Ascending aorta (tissue), 2 donors: Measurements from ENCODE around the gene ULK4. TPM values are rescaled to one million over a fixed set of nuclear protein-coding genes. Genes with fewer than 3 reads are reported as not detected.
A peak's percentile ranks its signal among the peaks of the same experiment; 100 is the strongest.

Source experiments
- DNase-seq, 2 donors: peaks; one replicate each; pipeline ENCODE4 v3.0.0-alpha.2; 2019; ENCODE audit warnings: low spot score in 2 of 2
- H3K27ac ChIP-seq, 2 donors: fragments of 200-600 bp; sonication (generic); one replicate each; pipeline ENCODE4 v1.5.1; 2016 to 2017; ENCODE audit warnings: mild to moderate bottlenecking in 1 of 2
- H3K27me3 ChIP-seq: fragments of 200-600 bp; sonication (generic); one replicate; pipeline ENCODE4 v1.5.1; 2017
- H3K36me3 ChIP-seq, 2 donors: fragments of 200-600 bp; sonication (generic); one replicate each; pipeline ENCODE4 v1.5.1; 2016
- H3K4me1 ChIP-seq, 2 donors: fragments of 200-600 bp; sonication (generic); one replicate each; pipeline ENCODE4 v1.5.1; 2016 to 2017; ENCODE audit warnings: mild to moderate bottlenecking in 1 of 2
- H3K4me3 ChIP-seq, 2 donors: fragments of 200-600 bp; sonication (generic); one replicate each; pipeline ENCODE4 v1.5.1; 2016 to 2017; ENCODE audit warnings: mild to moderate bottlenecking in 1 of 2
- H3K9me3 ChIP-seq, 2 donors: fragments of 200-600 bp; sonication (generic); one replicate each; pipeline ENCODE4 v1.5.1; 2016
- CTCF ChIP-seq, 3 experiments: fragments of 200-600 bp in 2 of 3; fragments of 450-650 bp in 1 of 3; sonication (generic) in 2 of 3; IDR thresholded peaks; one replicate each; pipeline ENCODE4 v1.5.1; 2016 to 2019; ENCODE audit warnings: antibody characterized with exemption in 3 of 3, mild to moderate bottlenecking in 1 of 3, moderate library complexity in 1 of 3
- intact Hi-C: fragments of 100-400 bp; cut with DNase I; formaldehyde crosslinking; loops from one replicate; pipeline ENCODE4 v1.15.1; 2023
- total RNA-seq: library from RNA; depleted of rRNA; stranded (reverse); fragments of >200 nt; gene quantifications from one replicate; pipeline ENCODE4 v1.1.0, GENCODE V29; 2016

Gene ULK4
- total RNA-seq, 1 donor from 2014 or later = 4.2 TPM

- intact Hi-C loops = loop anchor here (1.0 to 5.0 kb wide), 8 partner anchors 25 to 888 kb away; no protein-coding TSS in a partner anchor
- peak overlapping the region; percentile 100 for H3K4me3 ChIP-seq
- H3K27ac ChIP-seq = peak overlapping the region; percentile 98 to 100
- no peaks in the 10 kb centered on the region for H3K27me3 ChIP-seq
- H3K9me3 ChIP-seq = no peaks in the 10 kb centered on the region
- H3K36me3 ChIP-seq = no peaks in the 10 kb centered on the region
- TF ChIP-seq CTCF (IDR thresholded peaks at IDR 0.05) = no peak
- DNase-seq = no peak
- H3K4me1 ChIP-seq = peaks cover 0 to 33% of the 10 kb centered on the region in 2 donors
Observed at GRCh38 chr3:41199866-41200668, 761.8 kb downstream of the ULK4 start.

DNA sequence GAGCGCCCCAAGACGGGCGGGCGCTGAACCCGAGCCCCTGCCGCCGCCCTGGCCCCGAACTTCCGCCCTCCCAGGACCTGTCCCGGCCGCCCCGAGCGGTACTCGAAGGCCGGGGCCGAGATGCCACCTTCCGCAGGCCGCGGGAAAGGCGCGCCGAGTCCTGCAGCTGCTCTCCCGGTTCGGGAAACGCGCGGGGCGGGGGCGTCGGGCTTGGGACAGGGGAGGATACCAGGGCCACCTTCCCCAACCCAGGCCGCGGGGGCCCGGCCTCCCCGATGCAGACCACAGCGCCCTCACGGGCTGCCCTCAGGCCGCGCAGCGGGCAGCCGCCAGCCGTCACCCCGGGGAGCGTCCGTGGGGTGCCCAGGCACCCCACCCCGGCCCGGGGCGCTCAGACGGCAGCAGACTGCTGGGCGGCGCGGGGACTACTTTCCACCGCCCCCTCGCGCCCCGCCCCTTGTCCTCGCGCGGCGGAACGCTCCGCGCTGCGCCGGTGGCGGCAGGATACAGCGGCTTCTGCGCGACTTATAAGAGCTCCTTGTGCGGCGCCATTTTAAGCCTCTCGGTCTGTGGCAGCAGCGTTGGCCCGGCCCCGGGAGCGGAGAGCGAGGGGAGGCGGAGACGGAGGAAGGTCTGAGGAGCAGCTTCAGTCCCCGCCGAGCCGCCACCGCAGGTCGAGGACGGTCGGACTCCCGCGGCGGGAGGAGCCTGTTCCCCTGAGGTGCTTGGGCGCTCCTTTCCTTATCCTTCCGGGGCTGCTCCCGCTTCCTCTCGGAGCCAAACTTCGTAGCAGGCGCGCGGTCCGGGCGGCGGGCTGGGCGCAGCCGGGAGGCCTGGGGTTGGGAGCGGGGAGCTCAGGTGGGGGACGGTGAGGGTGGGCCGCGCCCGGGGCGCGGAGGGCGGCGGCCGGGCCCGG is 762.7 kb downstream of the ULK4 start, which contains the start of gene CTNNB1:
Gene CTNNB1 (plus strand): TSS at position 556 of the 916 bp plus-strand sequence. CDS start 24,564 bp downstream, outside the sequence.
- H3K9me3 ChIP-seq = no peaks in the 10 kb centered on the region
- peak; percentile 74 to 96 for DNase-seq
- peak within 1 kb of the TSS; percentile 98 to 100 for H3K27ac ChIP-seq
- intact Hi-C loops = loop anchor here (1.0 to 5.0 kb wide), 6 partner anchors 26 to 887 kb away; no protein-coding TSS in a partner anchor
- TF ChIP-seq CTCF (IDR thresholded peaks at IDR 0.05) = no peak
- no peaks in the 10 kb centered on the region for H3K27me3 ChIP-seq
- no peaks in the 10 kb centered on the region for H3K36me3 ChIP-seq
- H3K4me3 ChIP-seq = peak within 1 kb of the TSS; percentile 100
- H3K4me1 ChIP-seq = peaks cover 0 to 29% of the 10 kb centered on the region in 2 donors

DNA sequence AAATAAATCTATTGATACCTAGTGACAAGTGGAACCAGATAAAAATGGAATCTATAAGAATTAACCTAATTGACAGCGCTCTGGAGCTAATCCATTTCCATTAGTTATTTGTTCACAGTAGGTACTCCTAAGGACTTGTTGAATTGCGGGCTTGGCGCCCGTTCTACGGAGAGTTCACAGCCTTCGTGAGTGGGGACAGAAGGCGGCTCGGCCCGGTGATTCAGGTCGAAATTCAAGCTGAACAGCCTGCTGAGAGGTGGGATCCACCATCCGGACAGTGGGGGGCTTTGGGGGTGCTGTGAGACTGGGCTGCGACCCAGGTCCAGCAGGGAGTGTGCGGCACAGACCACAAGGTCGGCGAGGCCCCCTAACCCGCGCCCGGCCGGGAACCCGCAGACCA is 763.4 kb downstream of the ULK4 start:
- no peaks in the 10 kb centered on the region for H3K36me3 ChIP-seq
- peak overlapping the region; percentile 98 to 100 for H3K27ac ChIP-seq
- H3K4me3 ChIP-seq = peak overlapping the region; percentile 100
- no peaks in the 10 kb centered on the region for H3K27me3 ChIP-seq
- intact Hi-C loops = loop anchor here (2.0 to 5.0 kb wide), 5 partner anchors 26 to 886 kb away; no protein-coding TSS in a partner anchor
- no peak for TF ChIP-seq CTCF (IDR thresholded peaks at IDR 0.05)
- H3K4me1 ChIP-seq = peaks cover 0 to 24% of the 10 kb centered on the region in 2 donors
- no peaks in the 10 kb centered on the region for H3K9me3 ChIP-seq
- peak in 1 of 2 donors; percentile 66 for DNase-seq

DNA sequence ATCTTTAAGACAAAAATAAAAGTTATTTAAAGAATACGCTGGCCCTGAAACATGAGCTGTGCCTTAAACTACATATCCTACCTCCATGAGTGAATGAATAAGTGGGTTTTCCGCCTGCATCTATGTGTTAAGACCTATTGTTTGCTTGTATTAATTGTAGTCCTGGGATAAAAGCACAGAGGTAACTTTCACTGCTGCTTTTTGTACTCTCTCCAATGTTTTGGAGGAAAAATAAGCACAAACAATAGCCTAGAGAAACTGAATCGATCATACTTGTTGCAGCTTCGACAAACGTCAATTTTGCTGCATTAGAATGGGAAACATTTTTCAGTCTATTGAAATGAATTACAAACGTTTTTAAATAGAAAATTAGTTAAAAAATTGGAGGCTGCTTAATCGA is 763.9 kb downstream of the ULK4 start:
- intact Hi-C loops = loop anchor here (2.0 to 5.0 kb wide), 5 partner anchors 27 to 886 kb away; no protein-coding TSS in a partner anchor
- Histone ChIP-seq H3K27me3 (no peaks in the 10 kb centered on the region), H3K4me3 (peak overlapping the region in 1 of 2 donors; percentile 100), H3K36me3 (no peaks in the 10 kb centered on the region), H3K9me3 (no peaks in the 10 kb centered on the region), H3K4me1 (peaks cover 0 to 19% of the 10 kb centered on the region in 2 donors), H3K27ac (no peak overlapping the region)
- DNase-seq = no peak
- TF ChIP-seq CTCF (IDR thresholded peaks at IDR 0.05) = no peak

Other genes with a start within 250 kb of the ULK4 start
- 37.5 TPM for gene TRAK1, start 129.3 kb upstream of the ULK4 start, total RNA-seq